LoVo (cell line): ENCODE data around the gene KIDINS220.

ENCODE experiments used
- DNase-seq: peaks from one replicate; pipeline ENCODE4 v3.0.0-alpha.2; 2016; ENCODE audit warnings: low spot score

KIDINS220 gene

DNA sequence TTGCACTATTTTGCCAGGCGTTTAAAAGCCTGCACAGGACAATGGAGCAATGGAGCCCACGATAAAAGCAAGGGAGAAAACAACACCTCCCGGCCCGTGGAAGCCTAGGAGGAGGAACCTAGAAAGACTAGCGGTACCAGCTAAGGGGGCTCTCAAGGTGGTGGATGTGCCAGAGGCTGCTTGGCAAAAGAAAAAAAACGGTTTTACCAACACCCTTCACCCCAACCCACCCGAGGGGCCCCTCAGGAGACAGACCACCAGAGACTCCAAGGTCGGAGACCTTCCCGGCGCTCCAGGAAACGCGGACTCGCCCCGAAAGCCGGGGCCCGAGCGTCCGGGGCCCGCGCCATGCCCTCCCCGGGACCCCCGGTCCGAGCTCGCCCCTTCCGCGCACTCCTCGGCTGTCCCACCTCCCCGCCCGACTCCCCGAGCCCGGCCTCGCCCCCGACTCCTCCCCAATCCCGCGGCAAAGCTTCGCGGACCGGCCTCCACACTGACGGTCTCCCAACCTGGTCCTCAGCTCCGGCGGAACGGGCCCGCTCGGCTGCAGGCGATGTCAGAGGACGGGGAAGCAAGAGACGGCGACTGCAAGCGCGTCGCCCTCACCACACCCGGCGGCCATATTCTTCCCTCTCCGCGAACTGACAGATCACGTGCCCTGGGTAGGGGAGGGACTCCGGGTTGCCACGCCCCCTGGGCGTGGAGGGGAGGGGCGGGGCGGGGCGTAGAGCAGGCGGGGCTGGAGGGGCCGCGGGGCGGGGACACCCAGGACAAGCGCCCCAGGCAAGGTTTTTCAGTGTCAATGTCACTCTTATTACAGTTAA, at the start of gene KIDINS220:
TSS of gene KIDINS220 (minus strand) at position 643 of the 824 bp plus-strand sequence. CDS start 10,520 bp downstream, outside the sequence.
- DNase-seq: peak; percentile 88

DNA sequence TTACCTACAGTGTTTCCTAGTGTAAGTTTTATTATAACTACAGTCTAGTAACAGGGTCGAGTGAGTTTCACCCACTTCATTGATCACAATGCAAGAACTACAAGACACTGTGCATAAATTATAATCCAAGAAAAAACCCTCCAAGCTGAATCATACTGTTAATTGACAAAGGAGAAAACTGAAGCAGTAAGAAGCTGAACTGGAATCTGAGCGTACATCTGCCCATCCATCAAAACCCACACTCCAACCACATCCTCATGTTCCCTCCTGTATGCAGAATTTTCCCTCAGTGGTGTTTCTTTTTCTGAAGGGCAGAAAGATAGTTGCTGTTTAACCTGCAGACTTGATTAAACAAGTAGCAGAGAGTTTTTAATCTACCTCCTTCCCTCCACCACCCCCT, 49.5 kb upstream of the KIDINS220 start:
- DNase-seq: no peak

DNA sequence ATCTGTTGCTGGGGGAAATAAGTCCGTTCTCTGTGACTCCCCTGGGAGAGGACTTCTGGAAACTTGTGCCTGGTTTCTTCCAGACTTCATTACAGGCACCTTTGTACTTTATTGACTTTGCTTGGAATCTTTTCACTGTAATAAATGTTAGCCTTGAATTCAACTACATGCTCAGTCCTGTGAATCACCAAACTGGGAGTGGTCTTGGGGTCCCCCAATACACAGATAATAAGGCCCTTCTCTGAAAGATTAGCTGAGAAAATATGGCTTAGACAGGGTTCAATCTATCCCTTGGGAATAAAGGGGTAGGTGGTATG, 48.7 kb upstream of the KIDINS220 start:
- DNase-seq: no peak

DNA sequence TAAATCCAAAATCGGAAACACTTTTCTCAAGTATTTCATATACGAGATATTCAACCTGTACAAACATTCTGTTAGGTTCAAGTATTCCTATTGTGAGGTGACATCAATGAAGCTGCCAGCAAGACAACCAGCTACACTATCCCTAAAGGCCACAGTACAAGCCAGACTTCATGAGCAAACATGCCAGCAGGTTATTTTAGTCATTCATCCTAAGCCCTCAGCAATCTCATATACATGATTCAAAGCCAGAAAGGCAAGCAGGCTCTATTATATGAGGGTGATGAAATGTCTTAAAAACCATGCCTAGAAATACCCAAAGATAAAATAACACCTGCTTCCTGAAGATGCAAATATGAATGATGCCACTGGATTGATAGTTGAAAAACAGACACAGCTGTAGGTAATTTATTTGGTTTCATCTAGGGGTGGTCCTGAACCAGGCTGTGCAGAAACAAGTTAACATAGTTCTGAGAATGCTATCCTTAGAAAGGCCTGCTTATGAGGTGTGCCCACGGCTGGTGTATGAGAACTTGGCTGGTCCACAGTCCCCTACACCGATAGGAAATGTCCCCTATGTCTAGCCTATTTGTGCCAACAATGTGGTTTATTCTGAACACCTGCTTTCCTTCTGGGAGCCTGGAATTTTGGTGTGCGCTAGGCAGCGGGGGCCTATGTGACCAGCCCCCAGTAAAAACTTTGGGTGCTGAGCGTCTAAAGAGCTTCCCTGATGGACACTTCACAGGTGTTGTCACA, 48.2 kb upstream of the KIDINS220 start:
- DNase-seq: no peak

DNA sequence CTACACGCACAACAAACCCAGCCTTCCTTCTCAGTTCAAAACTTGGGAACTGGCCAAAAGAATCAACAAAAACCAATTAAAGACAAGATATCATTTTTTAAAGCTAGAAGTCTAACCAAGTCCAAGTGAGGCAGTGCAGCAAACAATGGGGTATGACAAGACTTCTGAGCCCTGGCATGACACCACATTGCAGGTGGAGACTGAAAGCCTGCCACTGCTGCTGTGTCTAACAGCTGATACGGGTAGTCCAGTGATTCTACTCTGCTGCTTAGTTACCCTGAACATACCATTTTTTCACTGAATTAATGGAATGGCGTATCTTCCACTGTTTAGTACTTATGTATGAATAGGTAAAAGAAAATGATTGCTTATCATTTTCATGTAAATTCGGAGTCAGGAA, 47.4 kb upstream of the KIDINS220 start:
- no peak for DNase-seq

DNA sequence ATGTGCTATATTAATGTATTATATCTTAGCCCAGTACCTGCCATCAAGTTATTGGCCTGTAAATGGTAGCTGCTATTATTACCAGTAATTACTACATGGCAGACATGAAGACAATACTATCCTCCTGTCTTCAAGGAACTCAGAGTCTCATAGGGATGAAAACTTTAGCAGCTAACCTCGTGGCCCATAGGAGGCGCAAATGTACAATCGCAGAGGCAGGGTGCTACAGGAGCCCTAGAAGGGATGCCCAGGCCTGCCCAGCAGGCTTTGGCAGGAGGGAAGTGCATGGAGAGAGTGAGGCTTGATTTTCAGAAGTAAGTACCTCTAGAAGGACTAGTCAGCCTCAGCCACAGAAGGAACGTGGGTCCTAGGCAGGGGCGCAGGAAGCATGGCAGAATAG, 44.7 kb upstream of the KIDINS220 start:
- DNase-seq: no peak

DNA sequence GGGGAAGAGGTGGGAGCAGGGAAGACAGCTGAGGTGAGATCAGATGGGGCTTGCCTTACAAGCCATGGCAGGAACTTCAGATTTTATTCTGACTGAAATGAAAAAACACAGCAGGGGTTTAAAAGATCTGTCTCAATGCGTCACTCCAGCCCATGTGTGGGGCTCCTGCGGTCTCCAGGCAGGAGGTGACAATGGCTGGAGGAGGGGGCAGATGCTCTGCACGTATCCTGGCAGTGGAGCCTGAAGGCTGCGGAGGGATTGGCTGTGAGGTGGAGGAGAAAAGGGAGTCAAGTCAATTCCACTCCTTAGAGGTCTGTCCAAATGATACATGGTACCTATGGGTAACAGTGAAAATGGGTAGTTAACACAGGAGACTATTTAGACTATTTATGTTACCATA, 40.5 kb upstream of the KIDINS220 start:
- no peak for DNase-seq

DNA sequence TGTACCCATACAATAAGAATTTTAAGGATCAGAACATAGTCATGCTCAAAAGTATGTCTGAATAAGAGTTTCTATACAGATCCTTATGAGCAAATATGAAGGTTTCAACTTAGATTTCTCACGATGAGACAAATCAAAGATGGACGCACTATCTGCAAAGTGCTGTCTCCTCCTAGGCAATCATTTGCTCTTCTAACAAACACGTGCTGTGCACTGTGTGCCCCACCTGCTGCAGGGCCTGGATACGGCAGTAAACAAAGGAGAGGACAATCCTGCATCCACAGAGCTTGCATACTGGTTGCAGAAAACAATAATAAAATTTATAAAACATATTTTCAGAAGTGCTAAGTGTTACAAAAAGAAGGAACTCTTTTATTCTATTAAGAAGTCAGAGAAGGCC, 39.9 kb upstream of the KIDINS220 start:
- no peak for DNase-seq

DNA sequence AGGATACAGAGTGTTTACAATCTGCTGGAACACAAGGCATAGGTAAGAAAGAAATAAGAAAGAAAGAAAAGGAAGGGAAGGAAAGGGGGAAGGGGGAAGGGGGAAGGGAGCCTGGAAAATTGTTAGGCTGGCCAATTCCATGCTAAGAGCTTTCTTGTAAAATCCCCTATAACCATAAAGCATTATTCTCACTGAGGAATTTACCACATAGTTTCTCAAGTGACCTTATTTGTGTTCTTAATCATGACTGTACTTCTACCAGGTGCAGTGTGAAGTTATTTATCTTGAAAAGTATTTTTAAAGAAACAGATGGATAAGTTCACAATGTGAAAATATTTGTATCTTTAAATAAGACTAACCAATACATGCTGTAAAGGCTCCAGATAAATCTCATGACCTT, 39.2 kb upstream of the KIDINS220 start:
- DNase-seq: no peak

DNA sequence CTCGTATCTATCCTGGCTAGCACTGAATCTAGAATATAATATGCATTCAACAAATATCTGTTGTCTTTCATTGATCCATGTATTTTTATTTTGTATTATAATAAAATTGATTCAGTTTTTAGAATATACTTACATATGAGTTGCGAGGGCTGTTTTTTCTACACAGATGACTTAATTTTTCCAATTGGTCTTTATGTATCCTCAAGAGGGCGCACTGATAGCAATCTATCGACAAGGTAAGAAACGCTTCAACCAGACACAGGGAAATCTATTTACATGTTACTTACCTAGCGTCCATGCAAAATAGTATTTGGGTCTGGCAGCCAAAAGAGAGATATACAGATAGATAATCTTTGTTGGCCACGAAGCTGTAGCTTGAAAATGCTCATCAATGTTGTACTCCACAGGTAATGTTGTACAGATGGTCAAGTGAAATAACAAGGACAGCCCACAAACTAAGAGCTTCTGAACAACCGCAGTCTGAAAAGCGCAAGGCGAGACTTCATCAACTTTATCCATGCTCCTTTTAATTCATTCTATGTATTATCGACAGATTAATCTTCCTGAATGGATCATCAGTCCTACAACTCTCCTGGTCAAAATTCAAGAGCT, 35.5 kb upstream of the KIDINS220 start:
- DNase-seq: peak; percentile 56

DNA sequence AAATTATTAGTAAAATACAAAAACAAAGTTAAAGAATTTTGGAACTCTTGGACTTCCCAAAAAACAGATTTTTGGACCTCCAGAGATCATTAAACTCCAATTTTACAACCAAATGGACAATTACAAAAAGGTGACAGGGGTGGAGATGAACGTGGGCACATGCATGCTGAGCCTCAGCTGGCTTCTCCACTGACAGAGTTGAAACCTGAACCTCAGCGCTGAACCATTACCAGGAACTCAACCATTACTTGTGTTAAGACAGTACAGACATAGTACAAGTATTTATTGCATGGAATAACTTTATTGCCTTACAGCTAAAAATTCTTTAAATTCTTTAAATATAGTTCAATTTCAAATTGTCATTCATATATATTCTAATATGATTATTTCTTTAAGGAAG, 33.0 kb upstream of the KIDINS220 start:
- no peak for DNase-seq

DNA sequence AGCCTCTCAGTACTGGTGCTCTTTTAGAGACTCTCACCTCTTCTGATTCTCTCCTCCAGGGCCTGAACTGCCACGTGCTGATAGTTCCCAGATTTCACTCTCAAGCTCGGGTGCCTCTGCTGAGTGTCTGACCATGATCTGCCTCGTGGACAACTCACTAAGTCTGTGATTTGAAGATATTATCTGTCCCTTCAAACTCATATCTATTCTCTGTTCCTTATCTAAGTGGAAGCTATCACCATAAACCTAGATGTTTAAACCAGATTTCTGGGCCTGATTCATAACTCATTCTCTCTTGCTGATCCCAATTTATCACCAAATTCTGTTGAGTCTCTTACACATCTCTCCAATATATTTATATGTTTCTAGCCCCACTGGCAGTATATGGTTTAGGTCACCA, 29.9 kb upstream of the KIDINS220 start:
- no peak for DNase-seq

DNA sequence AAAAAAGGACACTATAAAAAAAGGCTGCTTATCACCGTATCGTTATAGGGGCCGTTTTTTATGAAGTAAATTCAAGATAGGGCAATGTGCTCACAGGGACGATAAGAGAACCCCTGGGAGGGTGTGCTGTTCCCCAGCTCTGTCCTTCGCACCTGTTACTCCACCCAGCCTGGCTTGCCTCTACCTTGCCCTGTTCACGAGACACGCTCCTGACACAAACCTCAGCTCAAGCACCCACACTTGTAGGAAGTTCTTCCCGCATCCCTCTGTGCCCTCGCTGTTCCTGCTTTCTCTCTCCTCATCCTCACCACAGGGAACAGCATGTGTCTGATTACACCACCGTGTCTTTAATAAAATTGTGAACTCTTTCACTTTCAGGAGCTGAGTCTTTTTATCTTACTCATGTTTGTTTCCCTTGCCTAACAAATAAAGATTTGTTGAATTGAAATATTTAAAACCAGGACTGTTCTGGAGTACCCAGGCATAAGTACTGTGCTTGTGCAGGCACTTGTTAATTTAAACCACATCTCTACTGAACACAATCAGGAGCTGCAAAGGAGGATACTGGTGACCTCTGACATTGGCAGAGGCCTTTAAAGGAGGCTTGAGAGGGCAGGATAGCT, 26.0 kb upstream of the KIDINS220 start:
- no peak for DNase-seq

DNA sequence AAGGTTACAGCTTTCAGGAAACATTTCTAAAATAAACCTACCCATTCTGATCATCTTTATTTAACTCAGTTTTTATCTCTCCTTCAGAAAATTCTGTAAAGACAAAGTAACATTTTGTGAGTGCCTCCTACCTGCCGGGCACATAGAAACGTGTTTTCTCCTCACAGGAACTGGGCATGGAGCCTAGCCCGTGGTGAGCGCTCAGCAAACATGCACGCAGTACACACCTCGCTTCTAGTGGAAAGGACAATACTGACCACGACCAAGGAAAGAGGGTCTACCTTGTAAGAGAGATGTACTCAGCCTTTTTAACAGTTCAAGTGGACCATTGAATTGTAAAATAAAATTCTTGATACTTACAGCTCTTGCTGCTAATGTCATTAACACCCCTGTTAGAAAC, 24.8 kb upstream of the KIDINS220 start:
- DNase-seq: no peak

DNA sequence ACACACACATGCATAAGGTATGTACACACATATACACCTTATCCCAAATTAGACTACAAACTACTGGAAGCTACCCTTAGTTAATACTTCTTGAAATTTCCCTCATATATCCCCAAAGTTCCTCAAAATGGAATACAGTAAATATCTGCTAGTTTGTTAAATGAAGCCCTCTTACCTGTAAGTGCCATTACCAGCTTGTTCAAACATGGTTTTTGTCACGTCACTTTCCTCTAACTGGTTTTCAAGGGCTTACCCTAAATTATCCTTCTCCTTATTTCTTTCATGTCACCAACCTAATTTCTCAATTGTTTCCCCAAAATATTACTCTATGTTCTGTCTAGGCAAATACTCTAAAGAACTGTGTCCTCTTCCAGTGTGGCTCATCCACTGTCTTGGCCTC, 24.4 kb upstream of the KIDINS220 start:
- DNase-seq: no peak

DNA sequence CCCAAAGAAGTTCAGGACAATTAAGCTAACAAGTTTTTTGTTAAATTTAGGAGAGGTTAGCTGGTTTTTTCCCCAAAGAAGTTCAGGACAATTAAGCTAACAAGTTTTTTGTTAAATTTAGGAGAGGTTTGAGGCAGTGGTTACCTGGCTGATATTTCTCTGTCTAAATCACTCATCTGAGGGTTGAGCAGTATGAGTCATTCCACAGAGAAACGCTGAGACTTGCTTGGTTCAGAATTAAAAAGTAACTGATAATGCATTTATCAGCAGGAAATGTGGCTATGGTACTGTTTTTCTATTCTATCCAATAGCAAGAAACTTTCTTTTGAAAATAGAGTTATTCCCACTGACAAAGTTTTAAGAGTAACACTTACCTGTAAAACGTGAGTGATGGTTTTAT, 22.8 kb upstream of the KIDINS220 start:
- DNase-seq: no peak

DNA sequence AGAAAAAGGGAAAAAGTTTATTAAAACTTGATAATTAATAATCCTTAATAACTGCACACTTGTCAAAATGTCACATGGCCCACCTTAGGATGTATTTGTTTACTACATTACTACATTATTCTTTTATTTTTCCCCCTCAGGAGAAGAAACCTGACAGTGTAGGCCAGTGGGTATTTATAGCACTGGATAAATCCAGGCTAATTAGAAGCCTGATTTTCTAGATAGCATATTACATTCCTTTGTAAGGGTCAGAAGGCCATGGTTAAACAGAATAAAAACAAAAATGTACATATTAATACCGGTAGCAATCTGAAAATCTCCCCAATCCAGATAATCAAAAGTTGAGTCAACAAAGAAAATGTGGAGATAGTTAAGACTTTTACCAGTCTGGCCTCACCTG, 21.5 kb upstream of the KIDINS220 start:
- DNase-seq: no peak

DNA sequence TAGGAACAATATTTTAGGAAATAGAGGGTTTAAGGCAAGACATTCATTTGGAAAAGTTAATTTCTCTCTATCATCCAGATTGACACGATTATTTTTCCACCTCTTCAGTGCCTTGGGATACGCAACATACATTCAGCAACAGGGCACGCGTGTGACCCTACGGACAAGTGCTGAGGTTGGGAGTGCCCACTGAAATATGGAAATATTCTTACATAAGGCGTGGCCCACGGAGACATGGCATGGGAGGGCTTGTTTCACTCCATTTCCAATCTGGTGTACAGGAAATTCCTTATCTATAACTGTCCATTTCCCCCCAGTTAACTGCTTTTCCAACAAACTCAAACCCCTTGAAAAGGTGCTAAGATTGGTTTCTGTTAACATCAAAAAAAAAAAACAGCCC, 20.9 kb upstream of the KIDINS220 start:
- no peak for DNase-seq

DNA sequence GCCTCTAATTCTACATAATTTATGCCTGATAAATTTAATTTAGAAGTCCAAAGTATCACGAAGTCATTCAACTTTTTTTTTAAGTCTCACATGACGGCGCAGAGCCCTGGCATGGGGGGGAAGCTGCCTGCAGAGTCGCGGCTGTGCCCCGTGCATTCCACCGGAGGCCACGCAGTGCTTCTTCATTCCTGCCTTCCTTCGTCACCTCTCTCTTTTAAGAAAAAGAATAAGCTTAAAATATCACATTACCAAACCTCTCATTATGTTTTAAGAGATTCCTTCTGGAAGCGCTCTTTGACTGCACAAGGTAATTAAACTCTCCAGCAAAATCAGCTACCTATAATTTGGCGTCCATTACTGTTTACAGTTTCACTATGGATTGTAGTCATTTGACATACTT, 20.3 kb upstream of the KIDINS220 start:
- DNase-seq: no peak

DNA sequence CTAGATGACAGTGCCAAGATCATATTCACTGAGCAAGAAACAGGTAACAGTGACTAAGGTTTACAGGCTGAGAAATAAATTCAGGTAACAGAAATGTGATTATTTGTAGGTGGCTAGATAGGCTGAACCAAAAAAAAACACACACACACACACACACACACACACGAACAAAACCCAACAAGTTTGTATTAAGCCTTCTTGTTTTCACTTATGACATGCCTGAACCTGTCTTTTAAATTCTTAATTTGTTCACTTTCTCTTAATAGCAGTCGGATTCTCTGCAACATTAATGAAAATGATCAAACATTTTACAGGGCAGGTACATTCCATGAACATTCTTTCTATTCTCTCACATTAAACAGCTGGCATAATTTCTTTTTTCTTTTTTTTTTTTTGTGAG, 18.8 kb upstream of the KIDINS220 start:
- DNase-seq: no peak

DNA sequence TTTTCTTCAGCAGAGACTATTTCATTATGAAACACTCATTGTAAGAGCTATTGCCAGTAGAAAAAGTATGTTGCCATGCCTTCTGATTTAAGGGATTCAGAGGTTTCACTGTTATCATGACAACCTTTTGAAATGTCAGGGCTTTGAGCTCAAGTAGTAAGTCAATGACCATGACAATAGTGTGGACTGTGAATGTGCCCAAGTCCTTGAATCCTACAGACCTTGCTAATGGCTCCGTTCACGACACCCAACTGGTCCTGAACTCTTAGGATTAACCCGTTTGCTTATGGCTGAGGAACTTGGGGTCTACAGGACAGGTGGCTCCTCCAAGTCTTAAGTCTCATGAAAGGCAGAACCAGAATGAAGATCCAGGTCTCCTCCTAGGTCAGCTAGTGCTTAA, 17.6 kb upstream of the KIDINS220 start:
- DNase-seq: no peak

DNA sequence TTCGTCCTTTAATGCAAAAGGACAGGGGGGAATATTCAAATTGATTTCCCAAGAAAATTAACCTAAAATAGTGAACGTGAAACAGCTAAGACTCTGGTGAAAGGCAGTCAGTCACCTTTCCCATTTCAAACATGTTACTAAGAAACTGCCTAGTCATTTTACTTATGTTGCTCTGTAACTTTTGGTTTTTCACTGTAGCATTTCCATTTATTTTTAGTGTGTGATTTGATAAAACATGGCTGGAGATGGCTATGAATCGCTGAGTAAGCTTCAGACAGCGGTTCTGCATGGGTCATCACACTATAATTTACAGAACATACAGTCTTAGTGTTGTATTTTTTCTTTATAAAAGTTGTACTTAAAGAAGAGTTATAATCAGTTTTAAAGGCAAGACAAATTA, 16.0 kb upstream of the KIDINS220 start:
- no peak for DNase-seq
